Large intestine (tissue), 3 donors: ENCODE measurements around the gene CTBS. TPM values are rescaled to one million over a fixed set of nuclear protein-coding genes. Genes with fewer than 3 reads are reported as not detected.
"Not testable (repeated sequence)": the region's sequence is repeated elsewhere in the genome, so short reads cannot be mapped to it uniquely, and the experiment has no call there.

ENCODE experiments used
- DNase-seq, 2 donors: peaks; one replicate each; pipeline versions ENCODE4 v3.0.0 to v3.0.0-alpha.2; 2013
- H3K27ac ChIP-seq: one replicate; pipeline ENCODE4 v1.5.1; 2013; ENCODE audit warnings: low read length
- H3K27me3 ChIP-seq: 2 replicates; pipeline ENCODE4 v1.6.1; 2013; ENCODE audit warnings: low read length; ENCODE audit not compliant: control insufficient read depth, insufficient read depth
- H3K36me3 ChIP-seq: 2 replicates; pipeline ENCODE4 v1.6.1; 2013; ENCODE audit warnings: low read length; ENCODE audit not compliant: control insufficient read depth, insufficient read depth
- H3K4me1 ChIP-seq: one replicate; pipeline ENCODE4 v1.6.1; 2013; ENCODE audit warnings: low read length; ENCODE audit not compliant: control insufficient read depth, insufficient read depth
- H3K4me3 ChIP-seq: one replicate; pipeline ENCODE4 v1.5.1; 2013; ENCODE audit warnings: low read length
- H3K9me3 ChIP-seq: one replicate; pipeline ENCODE4 v1.6.1; 2013; ENCODE audit warnings: mild to moderate bottlenecking, low read depth, low read length, moderate library complexity; ENCODE audit not compliant: control insufficient read depth
- WGBS: methylation state at CpG from one replicate; pipeline ENCODE4 v1.1.5; 2013; ENCODE audit warnings: low lambda C conversion rate; ENCODE audit not compliant: insufficient coverage; 5-methylcytosine and 5-hydroxymethylcytosine counted together
- polyA plus RNA-seq: library from polyadenylated mRNA; unstranded; fragments of 120-200 nt; gene quantifications from one replicate; pipeline ENCODE4 v1.2.1, GENCODE V29; 2013

CTBS gene
- polyA plus RNA-seq, 1 donor, result 26.5 TPM

- Histone ChIP-seq H3K4me3 (no peak overlapping the region), H3K9me3 (peaks cover 4% of the 10 kb centered on the region), H3K36me3 (no peaks in the 10 kb centered on the region), H3K4me1 (no peaks in the 10 kb centered on the region), H3K27ac (no peak overlapping the region), H3K27me3 (no peaks in the 10 kb centered on the region)
- no CpG with 5 or more reads among the region's 1 CpG for WGBS
- no peak for DNase-seq
Observed at GRCh38 chr1:84508510-84508909, 65.7 kb downstream of the CTBS start.

GRCh38 chr1:84507887-84508286 lies 66.4 kb downstream of the CTBS start:
- not testable (repeated sequence) for H3K27me3 ChIP-seq, DNase-seq, H3K36me3 ChIP-seq, H3K27ac ChIP-seq, H3K4me3 ChIP-seq, H3K9me3 ChIP-seq, H3K4me1 ChIP-seq
- no CpG with 5 or more reads among the region's 14 CpGs for WGBS

- H3K9me3 ChIP-seq, result peaks cover 4% of the 10 kb centered on the region
- H3K4me1 ChIP-seq, result no peaks in the 10 kb centered on the region
- WGBS, result 21% methylated on average over 8 of the region's 26 CpGs
- DNase-seq, result no peak
- peak overlapping the region; percentile 84 for H3K4me3 ChIP-seq
- no peaks in the 10 kb centered on the region for H3K27me3 ChIP-seq
- H3K27ac ChIP-seq, result peak overlapping the region; percentile 95
- no peaks in the 10 kb centered on the region for H3K36me3 ChIP-seq
Observed at GRCh38 chr1:84506729-84507453, 67.3 kb downstream of the CTBS start.

GRCh38 chr1:84506002-84506728 lies 68.1 kb downstream of the CTBS start, which contains the start of the genes GNG5 and SPATA1:
GNG5 (minus strand) TSS chr1:84506581; CDS start chr1:84506091, 490 bp downstream.
SPATA1 (plus strand) TSS chr1:84506386; CDS start chr1:84516360, 9,974 bp downstream.
- Histone ChIP-seq H3K4me3 (peak within 1 kb of the TSS; percentile 84), H3K27me3 (no peaks in the 10 kb centered on the region), H3K27ac (peak within 1 kb of the TSS; percentile 95), H3K9me3 (peaks cover 4% of the 10 kb centered on the region), H3K36me3 (peaks cover 2% of the 10 kb centered on the region), H3K4me1 (no peaks in the 10 kb centered on the region)
- WGBS, result no CpG with 5 or more reads among the region's 60 CpGs
- DNase-seq, result peak; percentile 98 to 99

GRCh38 chr1:84505493-84506001 lies 68.7 kb downstream of the CTBS start:
- peak; percentile 26 to 74 for DNase-seq
- H3K9me3 ChIP-seq, result peaks cover 4% of the 10 kb centered on the region
- H3K27ac ChIP-seq, result peak overlapping the region; percentile 95
- peaks cover 2% of the 10 kb centered on the region for H3K36me3 ChIP-seq
- H3K4me3 ChIP-seq, result peak overlapping the region; percentile 84
- WGBS, result no CpG with 5 or more reads among the region's 47 CpGs
- no peaks in the 10 kb centered on the region for H3K27me3 ChIP-seq
- H3K4me1 ChIP-seq, result no peaks in the 10 kb centered on the region

GRCh38 chr1:84504580-84505492 lies 69.4 kb downstream of the CTBS start:
- peaks cover 5% of the 10 kb centered on the region for H3K36me3 ChIP-seq
- peaks cover 4% of the 10 kb centered on the region for H3K9me3 ChIP-seq
- H3K4me3 ChIP-seq, result peak overlapping the region; percentile 84
- 44% methylated on average over 3 of the region's 17 CpGs for WGBS
- H3K27ac ChIP-seq, result peak overlapping the region; percentile 95
- H3K4me1 ChIP-seq, result no peaks in the 10 kb centered on the region
- H3K27me3 ChIP-seq, result no peaks in the 10 kb centered on the region
- peak in 1 of 2 donors; percentile 39 for DNase-seq

GRCh38 chr1:84502927-84503326 lies 71.3 kb downstream of the CTBS start:
- no peak overlapping the region for H3K27ac ChIP-seq
- no peaks in the 10 kb centered on the region for H3K4me1 ChIP-seq
- DNase-seq, result no peak
- H3K4me3 ChIP-seq, result no peak overlapping the region
- H3K27me3 ChIP-seq, result no peaks in the 10 kb centered on the region
- WGBS, result no CpG with 5 or more reads among the region's 5 CpGs
- no peaks in the 10 kb centered on the region for H3K9me3 ChIP-seq
- peaks cover 12% of the 10 kb centered on the region for H3K36me3 ChIP-seq

Other genes starting within 250 kb of the CTBS start
- gene DNASE2B, start 176.0 kb downstream of the CTBS start, polyA plus RNA-seq, result 0.16 TPM
- 35.5 TPM for gene RPF1, start 95.2 kb downstream of the CTBS start, polyA plus RNA-seq
- 4.5 TPM for gene SPATA1, start 68.1 kb downstream of the CTBS start, polyA plus RNA-seq
- gene GNG5, start 67.9 kb downstream of the CTBS start, polyA plus RNA-seq, result 200 TPM
- 96.4 TPM for gene SSX2IP, start 116.0 kb upstream of the CTBS start, polyA plus RNA-seq